GM18505 (cell line): Measurements from ENCODE around the gene ZFC3H1.
A peak's percentile ranks its signal among the peaks of the same experiment; 100 is the strongest.
"Not testable (repeated sequence)": the region's sequence is repeated elsewhere in the genome, so short reads cannot be mapped to it uniquely, and the experiment has no call there.

ENCODE experiments used
- ATAC-seq: cut with Tn5 transposase; IDR thresholded peaks from one replicate; pipeline ENCODE4 v1.9.1; 2021; ENCODE audit not compliant: unreplicated experiment
- POLR2A ChIP-seq: IDR thresholded peaks from 4 replicates; pipeline ENCODE4 v1.6.1; 2011; ENCODE audit warnings: borderline replicate concordance; ENCODE audit not compliant: insufficient read depth, insufficient read length; ENCODE audit errors: extremely low read depth

The ZFC3H1 gene, protein sequence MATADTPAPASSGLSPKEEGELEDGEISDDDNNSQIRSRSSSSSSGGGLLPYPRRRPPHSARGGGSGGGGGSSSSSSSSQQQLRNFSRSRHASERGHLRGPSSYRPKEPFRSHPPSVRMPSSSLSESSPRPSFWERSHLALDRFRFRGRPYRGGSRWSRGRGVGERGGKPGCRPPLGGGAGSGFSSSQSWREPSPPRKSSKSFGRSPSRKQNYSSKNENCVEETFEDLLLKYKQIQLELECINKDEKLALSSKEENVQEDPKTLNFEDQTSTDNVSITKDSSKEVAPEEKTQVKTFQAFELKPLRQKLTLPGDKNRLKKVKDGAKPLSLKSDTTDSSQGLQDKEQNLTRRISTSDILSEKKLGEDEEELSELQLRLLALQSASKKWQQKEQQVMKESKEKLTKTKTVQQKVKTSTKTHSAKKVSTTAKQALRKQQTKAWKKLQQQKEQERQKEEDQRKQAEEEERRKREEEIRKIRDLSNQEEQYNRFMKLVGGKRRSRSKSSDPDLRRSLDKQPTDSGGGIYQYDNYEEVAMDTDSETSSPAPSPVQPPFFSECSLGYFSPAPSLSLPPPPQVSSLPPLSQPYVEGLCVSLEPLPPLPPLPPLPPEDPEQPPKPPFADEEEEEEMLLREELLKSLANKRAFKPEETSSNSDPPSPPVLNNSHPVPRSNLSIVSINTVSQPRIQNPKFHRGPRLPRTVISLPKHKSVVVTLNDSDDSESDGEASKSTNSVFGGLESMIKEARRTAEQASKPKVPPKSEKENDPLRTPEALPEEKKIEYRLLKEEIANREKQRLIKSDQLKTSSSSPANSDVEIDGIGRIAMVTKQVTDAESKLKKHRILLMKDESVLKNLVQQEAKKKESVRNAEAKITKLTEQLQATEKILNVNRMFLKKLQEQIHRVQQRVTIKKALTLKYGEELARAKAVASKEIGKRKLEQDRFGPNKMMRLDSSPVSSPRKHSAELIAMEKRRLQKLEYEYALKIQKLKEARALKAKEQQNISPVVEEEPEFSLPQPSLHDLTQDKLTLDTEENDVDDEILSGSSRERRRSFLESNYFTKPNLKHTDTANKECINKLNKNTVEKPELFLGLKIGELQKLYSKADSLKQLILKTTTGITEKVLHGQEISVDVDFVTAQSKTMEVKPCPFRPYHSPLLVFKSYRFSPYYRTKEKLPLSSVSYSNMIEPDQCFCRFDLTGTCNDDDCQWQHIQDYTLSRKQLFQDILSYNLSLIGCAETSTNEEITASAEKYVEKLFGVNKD (N-terminal part only)

DNA sequence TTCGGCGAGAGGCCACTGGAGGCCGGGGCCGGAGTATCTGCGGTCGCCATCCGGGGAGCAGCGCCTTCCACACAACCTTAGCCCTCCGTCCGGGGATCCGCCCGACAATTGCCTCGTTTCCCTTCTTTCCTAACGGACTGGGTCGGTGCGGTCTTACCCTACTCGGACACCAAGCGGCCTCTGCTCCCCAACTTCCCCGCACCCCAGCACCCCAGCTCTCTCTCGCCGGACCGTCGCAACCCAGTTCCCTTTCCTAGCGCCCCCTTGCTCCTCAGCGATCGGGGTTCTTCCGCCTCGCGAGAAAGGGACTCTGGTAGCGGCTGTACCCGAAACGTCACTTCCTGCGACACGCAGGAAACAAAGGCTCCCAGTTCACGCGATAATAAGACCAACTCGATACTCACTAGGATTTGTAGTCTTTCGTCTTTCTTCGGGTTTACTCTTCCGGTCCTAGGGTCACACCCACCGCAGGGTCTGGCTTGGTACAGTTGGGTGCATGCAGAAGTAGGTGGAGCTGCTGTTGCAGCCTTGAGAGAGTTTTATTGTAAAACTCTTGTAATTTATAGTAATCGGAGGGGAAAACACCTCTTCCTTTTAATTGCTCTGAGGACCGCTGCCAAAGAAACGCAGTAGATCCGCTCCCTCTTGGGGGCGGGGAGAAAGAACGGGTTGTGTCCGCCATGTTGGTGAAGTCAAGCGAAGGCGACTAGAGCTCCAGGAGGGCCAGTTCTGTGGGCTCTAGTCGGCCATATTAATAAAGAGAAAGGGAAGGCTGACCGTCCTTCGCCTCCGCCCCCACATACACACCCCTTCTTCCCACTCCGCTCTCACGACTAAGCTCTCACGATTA is at the start of gene ZFC3H1, which contains the start of gene THAP2:
Gene ZFC3H1, minus strand, starts transcription at position 288 of the 850 bp plus-strand sequence. Its CDS starts 238 bp downstream, at position 50.
Gene THAP2, plus strand, starts transcription at position 741 of the 850 bp plus-strand sequence. CDS start 209 bp downstream, outside the sequence.
- ATAC-seq = peak; percentile 90
- TF ChIP-seq POLR2A = peak; percentile 87

DNA sequence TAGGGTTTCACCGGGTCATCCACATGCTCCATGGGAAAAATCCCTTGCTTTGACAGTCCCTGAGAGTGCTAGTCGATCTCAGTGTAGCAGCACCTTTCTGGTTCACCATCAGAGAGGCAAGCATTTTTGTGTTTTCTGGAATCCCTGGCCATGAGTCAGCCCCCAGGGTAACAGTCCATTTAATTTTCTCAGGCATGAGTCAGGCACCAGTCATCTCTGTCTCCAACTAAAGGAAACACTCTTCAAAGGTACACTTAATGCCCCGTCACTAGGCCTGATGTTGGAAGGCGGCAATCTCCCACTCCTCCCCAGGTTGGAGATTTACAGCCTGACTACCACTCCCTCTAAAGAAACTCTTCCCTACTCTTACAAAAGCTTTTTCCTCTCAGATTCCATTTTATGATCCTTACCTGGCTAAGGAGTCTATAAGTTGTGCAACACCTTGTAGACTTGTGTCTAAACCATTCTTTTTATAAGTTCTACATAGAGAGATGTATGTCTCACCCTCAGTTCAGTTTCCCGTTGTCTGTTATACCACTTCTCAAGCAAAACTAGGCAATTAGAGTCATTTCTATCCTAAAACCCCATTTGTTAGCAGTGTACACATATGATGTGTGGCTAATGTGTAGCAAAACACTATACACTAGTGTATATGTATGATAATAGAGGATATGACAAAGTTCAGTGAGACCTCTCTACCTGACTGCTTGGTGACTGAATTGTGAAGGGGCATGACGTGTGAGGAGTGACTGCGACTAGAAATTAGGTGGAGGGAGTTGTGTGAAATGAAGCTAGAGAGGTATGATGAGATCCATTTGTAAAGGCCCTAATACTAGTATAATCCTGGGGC is 46.9 kb upstream of the ZFC3H1 start:
- no peak for ATAC-seq
- no peak for TF ChIP-seq POLR2A

DNA sequence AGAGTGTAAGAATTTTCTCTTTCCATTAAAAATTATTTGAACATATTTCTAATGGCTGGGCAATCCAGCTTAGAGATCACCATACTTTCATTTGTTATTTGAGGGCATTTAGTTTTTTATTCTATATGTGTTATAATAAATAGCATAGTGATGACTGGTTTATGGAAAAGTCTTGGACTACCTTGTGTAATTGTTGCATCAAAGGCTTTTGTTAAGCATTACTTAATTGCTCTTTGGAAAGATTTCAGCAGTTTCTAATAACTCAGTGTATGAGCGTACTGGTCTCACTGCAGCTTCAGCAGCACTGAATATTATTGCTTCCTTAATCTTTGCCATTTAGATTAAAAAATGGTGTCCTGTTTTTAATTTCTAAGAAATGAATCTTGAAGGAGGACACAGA is 45.0 kb upstream of the ZFC3H1 start:
- TF ChIP-seq POLR2A = no peak

DNA sequence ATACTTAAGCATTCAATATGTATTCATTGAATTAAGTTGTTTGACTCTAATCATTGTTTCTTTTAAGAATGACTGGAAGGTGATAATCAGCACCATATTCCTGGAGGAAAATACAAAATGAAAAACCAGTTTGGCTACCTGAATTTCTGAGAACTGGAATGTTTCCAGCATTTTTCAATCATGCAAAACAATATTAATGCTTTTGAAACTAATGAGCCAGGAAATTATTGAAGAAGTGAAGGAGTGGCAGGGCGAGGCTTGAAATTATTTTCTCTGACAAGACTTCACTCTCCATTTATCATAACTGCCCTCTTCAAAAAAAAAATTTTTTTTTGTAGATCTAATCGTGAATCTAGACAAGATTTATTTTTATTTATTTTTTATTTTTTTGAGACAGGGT is 41.3 kb upstream of the ZFC3H1 start:
- no peak for TF ChIP-seq POLR2A

More for the DNA sequence above, 45.0 kb upstream of the ZFC3H1 start:
- no peak for ATAC-seq

DNA sequence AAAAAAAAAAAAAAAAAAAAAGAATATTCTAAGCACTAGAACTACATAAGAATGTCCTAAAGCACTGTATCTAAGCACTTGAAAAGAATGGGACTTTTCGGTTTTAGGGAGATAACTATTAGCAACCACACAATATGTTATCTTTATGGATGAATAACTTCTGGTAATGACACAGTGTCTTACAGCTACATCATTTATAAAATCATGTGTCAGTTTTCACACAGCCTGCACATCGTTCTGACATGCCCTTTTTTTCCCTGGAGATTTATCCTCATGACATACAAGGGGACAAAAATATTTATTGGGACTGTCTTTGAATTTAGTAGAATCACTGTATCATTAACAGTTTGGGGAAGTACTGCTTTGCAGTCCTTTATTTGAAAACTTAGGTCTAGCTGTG is 39.6 kb upstream of the ZFC3H1 start:
- no peak for TF ChIP-seq POLR2A
- no peak for ATAC-seq

More for the DNA sequence above, 41.3 kb upstream of the ZFC3H1 start:
- no peak for ATAC-seq

DNA sequence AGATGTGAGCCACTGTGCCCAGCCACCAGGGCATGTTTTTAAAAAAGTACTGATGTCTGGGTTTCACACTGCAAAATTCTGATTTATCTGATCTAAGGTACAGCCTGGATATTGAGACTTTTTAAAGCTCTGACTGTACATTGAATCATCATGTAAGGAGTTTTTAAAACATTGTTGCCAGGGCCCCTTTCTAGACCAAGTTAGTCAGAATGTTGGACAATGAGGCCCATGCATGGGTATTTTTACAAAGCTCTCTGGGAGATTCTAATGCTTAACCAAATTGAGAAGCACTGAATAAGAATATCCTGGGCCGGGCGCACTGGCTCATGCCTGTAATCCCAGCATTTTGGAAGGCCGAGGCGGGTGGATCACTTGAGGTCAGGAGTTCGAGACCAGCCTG is 38.9 kb upstream of the ZFC3H1 start:
- no peak for ATAC-seq
- TF ChIP-seq POLR2A = no peak

DNA sequence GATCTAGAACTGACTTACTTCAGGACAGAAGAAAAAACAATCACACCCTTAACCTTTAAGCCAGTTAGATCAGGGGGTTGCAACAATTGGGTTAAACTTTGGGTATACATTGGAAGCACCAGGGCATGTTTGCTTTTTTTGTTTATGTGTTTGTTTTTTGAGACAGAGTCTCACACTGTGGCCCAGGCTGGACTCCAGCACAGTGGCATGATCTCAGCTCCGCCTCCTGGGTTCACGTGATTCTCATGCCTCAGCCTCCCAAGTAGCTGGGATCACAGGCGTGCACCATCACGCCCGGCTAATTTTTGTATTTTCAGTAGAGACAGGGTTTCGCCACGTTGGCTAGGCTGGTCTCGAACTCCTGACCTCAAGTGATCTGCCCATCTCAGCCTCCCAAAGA is 38.5 kb upstream of the ZFC3H1 start:
- ATAC-seq = not testable (repeated sequence)

DNA sequence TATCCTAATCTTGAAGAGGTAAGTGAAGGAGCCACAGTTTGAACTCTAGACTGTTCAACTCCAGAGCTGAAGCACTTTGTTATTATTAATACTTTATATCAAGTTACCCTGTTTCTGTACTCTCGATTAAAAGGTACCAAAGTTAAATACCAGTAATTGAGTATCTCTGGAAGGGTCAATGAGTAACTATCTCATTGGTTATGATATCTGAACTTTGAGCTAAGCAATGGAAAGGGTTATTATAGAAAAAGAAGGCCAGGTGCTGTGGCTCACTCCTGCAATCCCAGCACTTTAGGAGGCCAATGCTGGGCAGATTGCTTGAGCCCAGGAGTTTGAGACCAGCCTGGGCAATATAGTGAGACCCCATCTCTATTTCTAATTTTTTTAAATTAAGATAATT is 32.1 kb upstream of the ZFC3H1 start:
- ATAC-seq = no peak
- no peak for TF ChIP-seq POLR2A

DNA sequence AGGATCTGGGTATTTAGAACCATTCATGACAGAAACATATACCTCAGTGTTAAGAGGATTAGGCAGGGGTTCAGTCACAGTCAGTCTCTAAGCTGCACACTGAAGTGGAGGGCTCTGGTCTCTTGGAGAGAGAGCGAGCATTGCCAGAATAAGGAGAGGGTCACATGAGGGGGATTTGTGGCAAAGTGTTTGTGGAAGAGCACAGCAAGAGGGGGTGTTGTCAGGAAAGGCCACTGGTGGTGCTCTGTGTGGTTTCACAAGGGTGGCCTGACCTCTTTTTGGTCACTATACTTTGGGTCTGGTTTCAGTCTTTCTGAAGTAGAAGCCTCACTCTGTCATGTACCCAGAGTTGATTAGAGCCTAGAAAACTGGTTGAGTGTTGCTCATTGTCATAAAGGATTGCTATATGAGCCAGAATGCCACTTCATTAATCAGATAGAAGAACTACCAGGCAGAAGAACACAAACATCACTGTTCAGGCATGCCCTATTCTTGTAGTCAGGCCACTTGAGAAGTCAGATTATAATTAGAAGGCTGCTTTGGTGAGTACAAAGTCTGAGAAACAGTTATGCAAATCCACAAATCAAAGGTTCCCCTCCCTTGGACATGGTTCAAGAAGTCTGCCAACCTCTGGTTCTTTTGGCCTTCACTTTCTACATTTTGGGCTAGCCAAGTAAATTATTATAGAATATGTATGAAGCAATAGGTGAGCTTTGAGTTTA is 30.6 kb upstream of the ZFC3H1 start:
- no peak for TF ChIP-seq POLR2A
- ATAC-seq = peak; percentile 79

DNA sequence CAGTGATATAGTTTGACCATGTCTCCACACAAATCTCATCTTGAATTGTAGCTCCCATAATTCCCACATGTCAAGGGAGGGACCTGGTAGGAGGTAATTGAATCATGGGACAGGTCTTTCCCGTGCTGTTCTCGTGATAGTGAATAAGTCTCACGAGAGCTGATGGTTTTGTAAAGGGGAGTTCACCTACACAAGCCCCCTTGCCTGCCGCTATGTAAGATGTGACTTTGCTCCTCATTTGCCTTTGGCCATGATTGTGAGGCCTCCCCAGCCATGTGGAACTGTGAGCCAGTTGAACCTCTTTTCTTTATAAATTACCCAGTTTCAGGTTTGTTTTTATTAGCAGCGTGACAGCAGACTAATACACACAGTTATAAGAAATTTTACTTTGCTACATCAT is 30.0 kb upstream of the ZFC3H1 start:
- ATAC-seq = peak; percentile 10

DNA sequence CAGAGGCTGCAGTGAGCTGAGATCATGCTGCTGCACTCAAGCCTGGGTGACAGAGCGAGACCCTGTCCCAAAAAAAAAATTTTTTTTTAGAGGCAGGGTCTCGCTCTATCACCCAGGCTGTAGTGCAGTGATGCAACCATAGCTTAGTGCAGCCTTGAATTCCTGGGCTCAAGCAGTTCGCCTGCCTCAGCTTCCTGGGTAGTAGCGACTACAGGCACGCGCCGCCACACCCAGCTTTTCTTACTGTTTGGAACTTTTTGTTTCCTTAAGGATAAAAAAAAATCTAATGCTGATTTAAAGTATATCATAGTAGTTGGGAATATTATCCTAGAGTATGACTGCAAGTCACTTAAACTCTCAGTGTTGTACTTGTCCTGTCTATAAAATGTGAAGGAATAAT is 29.5 kb upstream of the ZFC3H1 start:
- no peak for ATAC-seq
- no peak for TF ChIP-seq POLR2A

DNA sequence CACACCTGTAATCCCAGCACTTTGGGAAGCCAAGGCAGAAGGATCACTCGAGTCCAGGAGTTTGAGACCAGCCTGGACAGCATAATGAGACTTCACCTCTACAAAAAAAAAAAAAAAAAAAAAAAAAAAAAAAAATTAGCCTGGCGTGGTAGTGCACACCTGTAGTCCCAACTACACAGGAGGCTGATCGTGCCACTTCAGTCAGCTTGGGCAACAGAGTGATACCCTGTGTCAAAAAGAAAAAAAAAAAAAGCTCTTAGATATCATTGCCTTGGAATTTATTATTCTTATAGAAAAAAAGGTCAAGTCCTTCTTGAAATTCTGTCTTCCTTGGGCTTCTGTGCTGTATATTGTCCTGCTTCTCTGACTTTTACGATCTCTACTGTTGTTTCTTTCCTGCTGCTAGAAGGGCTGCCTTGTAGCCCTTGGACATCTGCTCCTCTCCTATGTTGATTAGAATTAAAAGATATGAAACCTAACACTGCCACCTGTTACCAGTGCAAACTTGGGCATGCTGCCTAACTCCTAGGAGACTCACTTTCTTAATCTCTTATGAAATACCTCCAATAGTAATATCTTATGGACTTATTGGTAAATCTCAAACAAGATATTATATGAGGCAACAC is 28.0 kb upstream of the ZFC3H1 start:
- ATAC-seq = no peak
- TF ChIP-seq POLR2A = no peak
